ENCODE data around the gene CCDC180. TPM values are rescaled to one million over a fixed set of nuclear protein-coding genes. Genes with fewer than 3 reads are reported as not detected.

CCDC180 gene
- total RNA-seq, 1 donor from 2014 or later: 14.5 TPM

- no peak for DNase-seq (ENCODE audit: extremely low spot score, unreplicated experiment)
- H3K36me3 Mint-ChIP-seq (ENCODE audit: unreplicated experiment): peaks cover 25% of the 10 kb centered on the region
- no peak for TF ChIP-seq CTCF (IDR thresholded peaks at IDR 0.05)
- no peaks in the 10 kb centered on the region for H3K4me1 Mint-ChIP-seq (ENCODE audit: unreplicated experiment)
- no peaks in the 10 kb centered on the region for H3K9me3 Mint-ChIP-seq (ENCODE audit: unreplicated experiment)
- H3K27me3 Mint-ChIP-seq (ENCODE audit: unreplicated experiment): no peaks in the 10 kb centered on the region
- H3K4me3 Mint-ChIP-seq (ENCODE audit: unreplicated experiment): no peak overlapping the region
- H3K27ac Mint-ChIP-seq (ENCODE audit: unreplicated experiment): no peak overlapping the region
Measured at GRCh38 chr9:97319395-97319794, 11.9 kb downstream of the CCDC180 start.

- DNase-seq (ENCODE audit: extremely low spot score, unreplicated experiment): no peak
- TF ChIP-seq CTCF (IDR thresholded peaks at IDR 0.05): no peak
- H3K27ac Mint-ChIP-seq (ENCODE audit: unreplicated experiment): no peak overlapping the region
- no peak overlapping the region for H3K4me3 Mint-ChIP-seq (ENCODE audit: unreplicated experiment)
- no peaks in the 10 kb centered on the region for H3K9me3 Mint-ChIP-seq (ENCODE audit: unreplicated experiment)
- no peaks in the 10 kb centered on the region for H3K4me1 Mint-ChIP-seq (ENCODE audit: unreplicated experiment)
- peaks cover 24% of the 10 kb centered on the region for H3K36me3 Mint-ChIP-seq (ENCODE audit: unreplicated experiment)
- no peaks in the 10 kb centered on the region for H3K27me3 Mint-ChIP-seq (ENCODE audit: unreplicated experiment)
Measured at GRCh38 chr9:97320080-97320642, 12.7 kb downstream of the CCDC180 start.

GRCh38 chr9:97321251-97321650, 13.8 kb downstream of the CCDC180 start:
- no peak for TF ChIP-seq CTCF (IDR thresholded peaks at IDR 0.05)
- no peak overlapping the region for H3K4me3 Mint-ChIP-seq (ENCODE audit: unreplicated experiment)
- no peaks in the 10 kb centered on the region for H3K4me1 Mint-ChIP-seq (ENCODE audit: unreplicated experiment)
- H3K36me3 Mint-ChIP-seq (ENCODE audit: unreplicated experiment): peaks cover 21% of the 10 kb centered on the region
- no peaks in the 10 kb centered on the region for H3K9me3 Mint-ChIP-seq (ENCODE audit: unreplicated experiment)
- no peak overlapping the region for H3K27ac Mint-ChIP-seq (ENCODE audit: unreplicated experiment)
- no peaks in the 10 kb centered on the region for H3K27me3 Mint-ChIP-seq (ENCODE audit: unreplicated experiment)
- DNase-seq (ENCODE audit: extremely low spot score, unreplicated experiment): no peak

GRCh38 chr9:97321691-97322090, 14.2 kb downstream of the CCDC180 start:
- no peaks in the 10 kb centered on the region for H3K9me3 Mint-ChIP-seq (ENCODE audit: unreplicated experiment)
- H3K36me3 Mint-ChIP-seq (ENCODE audit: unreplicated experiment): peaks cover 22% of the 10 kb centered on the region
- TF ChIP-seq CTCF (IDR thresholded peaks at IDR 0.05): no peak
- no peak overlapping the region for H3K4me3 Mint-ChIP-seq (ENCODE audit: unreplicated experiment)
- no peak for DNase-seq (ENCODE audit: extremely low spot score, unreplicated experiment)
- H3K27me3 Mint-ChIP-seq (ENCODE audit: unreplicated experiment): no peaks in the 10 kb centered on the region
- no peak overlapping the region for H3K27ac Mint-ChIP-seq (ENCODE audit: unreplicated experiment)
- H3K4me1 Mint-ChIP-seq (ENCODE audit: unreplicated experiment): no peaks in the 10 kb centered on the region

- peaks cover 21% of the 10 kb centered on the region for H3K36me3 Mint-ChIP-seq (ENCODE audit: unreplicated experiment)
- no peaks in the 10 kb centered on the region for H3K9me3 Mint-ChIP-seq (ENCODE audit: unreplicated experiment)
- no peak for DNase-seq (ENCODE audit: extremely low spot score, unreplicated experiment)
- H3K27ac Mint-ChIP-seq (ENCODE audit: unreplicated experiment): no peak overlapping the region
- no peak for TF ChIP-seq CTCF (IDR thresholded peaks at IDR 0.05)
- no peaks in the 10 kb centered on the region for H3K4me1 Mint-ChIP-seq (ENCODE audit: unreplicated experiment)
- H3K27me3 Mint-ChIP-seq (ENCODE audit: unreplicated experiment): no peaks in the 10 kb centered on the region
- H3K4me3 Mint-ChIP-seq (ENCODE audit: unreplicated experiment): no peak overlapping the region
Measured at GRCh38 chr9:97322105-97322504, 14.6 kb downstream of the CCDC180 start.

All from osteocyte (in vitro differentiated cells).